ENCODE results near the gene DCUN1D2. TPM values are rescaled to one million over a fixed set of nuclear protein-coding genes. Genes with fewer than 3 reads are reported as not detected.

Gene DCUN1D2
- total and polyA plus RNA-seq, 10 donors, result 6.3 to 33.1 (median 24.4) TPM

DNA sequence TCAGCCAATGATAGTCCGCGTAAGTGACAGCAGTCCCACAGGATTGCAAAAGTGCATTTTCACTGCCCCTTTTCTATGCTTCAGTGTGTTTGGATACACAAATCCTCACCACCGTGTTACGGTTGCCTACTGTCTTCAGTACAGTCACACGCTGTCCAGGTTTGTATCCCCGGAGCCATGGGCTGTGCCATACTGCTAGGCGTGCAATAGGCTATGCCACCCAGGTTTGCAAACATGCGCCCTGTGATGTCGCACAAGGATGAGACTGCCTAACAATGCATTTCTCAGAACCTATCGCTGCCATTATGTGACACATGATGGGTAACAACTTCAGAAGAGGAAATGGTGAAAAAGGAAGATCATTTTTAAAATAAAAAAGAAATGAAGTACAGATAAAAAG, 20.4 kb downstream of the DCUN1D2 start:
- 93 to 96% (median 95%) methylated on average over 10 of the region's 10 CpGs for WGBS, 5 donors
- intact Hi-C loops (cut with DNase I; ENCODE audit: low total_unique reads), result no loop called here
- H3K27ac ChIP-seq, result no peak overlapping the region
- no peak overlapping the region for H3K4me3 ChIP-seq
- peaks cover 0 to 90% (median 9%) of the 10 kb centered on the region in 6 donors for H3K36me3 ChIP-seq
- TF ChIP-seq POLR2A (IDR thresholded peaks at IDR 0.05) (no peak), POLR2AphosphoS5 (IDR thresholded peaks at IDR 0.05) (no peak)
- TF ChIP-seq, protein P1, sequence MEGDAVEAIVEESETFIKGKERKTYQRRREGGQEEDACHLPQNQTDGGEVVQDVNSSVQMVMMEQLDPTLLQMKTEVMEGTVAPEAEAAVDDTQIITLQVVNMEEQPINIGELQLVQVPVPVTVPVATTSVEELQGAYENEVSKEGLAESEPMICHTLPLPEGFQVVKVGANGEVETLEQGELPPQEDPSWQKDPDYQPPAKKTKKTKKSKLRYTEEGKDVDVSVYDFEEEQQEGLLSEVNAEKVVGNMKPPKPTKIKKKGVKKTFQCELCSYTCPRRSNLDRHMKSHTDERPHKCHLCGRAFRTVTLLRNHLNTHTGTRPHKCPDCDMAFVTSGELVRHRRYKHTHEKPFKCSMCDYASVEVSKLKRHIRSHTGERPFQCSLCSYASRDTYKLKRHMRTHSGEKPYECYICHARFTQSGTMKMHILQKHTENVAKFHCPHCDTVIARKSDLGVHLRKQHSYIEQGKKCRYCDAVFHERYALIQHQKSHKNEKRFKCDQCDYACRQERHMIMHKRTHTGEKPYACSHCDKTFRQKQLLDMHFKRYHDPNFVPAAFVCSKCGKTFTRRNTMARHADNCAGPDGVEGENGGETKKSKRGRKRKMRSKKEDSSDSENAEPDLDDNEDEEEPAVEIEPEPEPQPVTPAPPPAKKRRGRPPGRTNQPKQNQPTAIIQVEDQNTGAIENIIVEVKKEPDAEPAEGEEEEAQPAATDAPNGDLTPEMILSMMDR (IDR thresholded peaks at IDR 0.05 in 8 of 11, conservative IDR thresholded peaks at IDR 0.05 in 3 of 11), result no peak
- no peaks in the 10 kb centered on the region for H3K9me3 ChIP-seq
- DNase-seq, result no peak
- no peaks in the 10 kb centered on the region for H3K27me3 ChIP-seq (replicated peaks in 1 of 7)
- H3K4me1 ChIP-seq, result peaks cover 0 to 28% (median 8%) of the 10 kb centered on the region in 6 donors

DNA sequence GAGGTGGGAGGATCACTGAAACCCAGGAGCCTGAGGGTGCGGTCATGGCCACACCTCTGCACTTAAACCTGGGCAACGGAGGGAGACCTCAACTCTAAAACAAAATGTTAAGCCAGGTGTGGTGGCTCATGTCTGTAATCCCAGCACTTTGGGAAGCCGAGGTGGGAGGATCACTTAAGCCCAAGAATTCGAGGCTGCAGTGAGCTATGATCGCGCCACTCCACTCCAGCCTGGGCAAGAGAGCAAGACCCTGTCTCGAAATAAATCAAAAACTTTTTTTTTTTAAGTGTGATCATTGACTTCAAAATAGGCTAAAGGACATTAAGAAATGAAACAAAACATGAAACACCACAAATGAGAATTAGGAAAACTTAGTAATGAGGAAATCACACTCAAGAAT, 20.9 kb downstream of the DCUN1D2 start:
- DNase-seq, result no peak
- 93 to 97% (median 94%) methylated on average over 7 of the region's 7 CpGs for WGBS, 5 donors
- Histone ChIP-seq H3K27ac (no peak overlapping the region), H3K4me1 (peaks cover 0 to 28% (median 7%) of the 10 kb centered on the region in 6 donors), H3K4me3 (no peak overlapping the region), H3K27me3 (replicated peaks in 1 of 7) (no peaks in the 10 kb centered on the region), H3K9me3 (no peaks in the 10 kb centered on the region), H3K36me3 (peaks cover 0 to 90% (median 9%) of the 10 kb centered on the region in 6 donors)
- intact Hi-C loops (cut with DNase I; ENCODE audit: low total_unique reads), result no loop called here
- TF ChIP-seq, protein P1 (IDR thresholded peaks at IDR 0.05 in 8 of 11, conservative IDR thresholded peaks at IDR 0.05 in 3 of 11), result no peak
- TF ChIP-seq POLR2AphosphoS5 (IDR thresholded peaks at IDR 0.05) (no peak), POLR2A (IDR thresholded peaks at IDR 0.05) (no peak)

DNA sequence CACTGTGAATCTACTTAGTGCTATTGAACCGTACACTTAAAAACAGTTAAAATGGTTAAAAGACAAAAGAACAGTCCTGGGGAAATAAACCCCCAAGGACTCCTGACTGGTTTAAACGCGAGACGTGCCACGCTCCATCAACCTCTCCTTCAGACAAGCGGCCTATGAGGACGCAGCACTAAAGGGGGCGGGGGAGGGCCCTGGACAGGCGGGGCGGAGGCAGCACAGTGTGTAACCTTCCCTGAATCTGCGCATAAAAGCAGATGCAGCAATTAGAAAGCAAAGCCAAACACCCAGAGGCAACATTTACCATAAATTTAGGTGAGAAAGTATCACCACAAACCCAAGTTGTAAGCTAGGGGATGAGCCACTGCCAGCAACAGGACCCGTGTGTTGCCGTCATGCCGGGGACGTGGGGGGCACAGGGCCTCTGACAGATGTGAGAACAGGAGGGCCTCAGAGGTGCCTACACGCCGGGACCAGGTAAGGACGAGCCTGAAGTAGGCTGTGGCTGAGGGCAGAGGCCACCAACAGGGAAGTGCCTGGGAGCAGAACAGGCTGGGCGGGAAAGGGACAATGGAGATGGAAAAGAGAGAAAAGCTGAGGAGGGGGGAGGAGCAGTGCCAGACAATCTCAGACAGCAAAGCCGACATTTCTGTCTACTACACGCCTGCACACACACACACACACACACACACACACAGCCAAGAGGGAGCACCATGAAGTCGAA, 21.9 kb downstream of the DCUN1D2 start:
- Histone ChIP-seq H3K36me3 (peaks cover 0 to 90% (median 12%) of the 10 kb centered on the region in 6 donors), H3K27ac (no peak overlapping the region), H3K4me3 (no peak overlapping the region), H3K27me3 (replicated peaks in 1 of 7) (no peaks in the 10 kb centered on the region), H3K4me1 (peaks cover 0 to 19% (median 3%) of the 10 kb centered on the region in 6 donors), H3K9me3 (no peaks in the 10 kb centered on the region)
- intact Hi-C loops (cut with DNase I; ENCODE audit: low total_unique reads), result no loop called here
- WGBS, 5 donors, result 91 to 95% (median 92%) methylated on average over 22 of the region's 22 CpGs
- DNase-seq, result no peak
- TF ChIP-seq POLR2AphosphoS5 (IDR thresholded peaks at IDR 0.05) (no peak), POLR2A (IDR thresholded peaks at IDR 0.05) (no peak)
- TF ChIP-seq, protein P1 (IDR thresholded peaks at IDR 0.05 in 8 of 11, conservative IDR thresholded peaks at IDR 0.05 in 3 of 11), result no peak

DNA sequence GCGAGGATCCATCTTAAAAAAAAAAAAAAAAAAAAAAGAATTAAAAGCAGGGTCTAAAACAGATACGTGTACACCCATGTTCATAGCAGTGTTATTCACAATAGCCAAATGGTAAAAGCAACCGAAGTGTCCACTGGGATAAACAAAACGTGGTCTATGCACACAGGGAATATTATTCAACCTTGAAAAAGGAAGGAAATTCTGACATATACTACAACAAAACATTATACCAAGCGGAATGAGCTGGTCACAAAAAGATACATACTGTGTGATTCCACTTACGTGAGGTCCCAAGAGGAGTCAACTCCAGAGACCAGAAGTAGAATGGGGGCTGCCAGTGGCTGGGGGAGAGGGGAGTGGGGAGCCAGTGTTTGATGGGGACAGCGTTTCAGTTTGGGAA, 22.5 kb downstream of the DCUN1D2 start:
- intact Hi-C loops (cut with DNase I; ENCODE audit: low total_unique reads), result no loop called here
- DNase-seq, result no peak
- Histone ChIP-seq H3K4me1 (peaks cover 0 to 13% (median 2%) of the 10 kb centered on the region in 6 donors), H3K27ac (no peak overlapping the region), H3K27me3 (replicated peaks in 1 of 7) (no peaks in the 10 kb centered on the region), H3K36me3 (peaks cover 0 to 84% (median 12%) of the 10 kb centered on the region in 6 donors), H3K9me3 (no peaks in the 10 kb centered on the region), H3K4me3 (no peak overlapping the region)
- TF ChIP-seq POLR2A (IDR thresholded peaks at IDR 0.05) (no peak), POLR2AphosphoS5 (IDR thresholded peaks at IDR 0.05) (no peak)
- TF ChIP-seq, protein P1 (IDR thresholded peaks at IDR 0.05 in 8 of 11, conservative IDR thresholded peaks at IDR 0.05 in 3 of 11), result no peak
- 89 to 97% (median 96%) methylated on average over 7 of the region's 7 CpGs for WGBS, 5 donors

All from spleen (tissue), 11 donors.